Measurements from ENCODE around the gene TMEM181. TPM values are rescaled to one million over a fixed set of nuclear protein-coding genes. Genes with fewer than 3 reads are reported as not detected.
"Not testable (repeated sequence)": the region's sequence is repeated elsewhere in the genome, so short reads cannot be mapped to it uniquely, and the experiment has no call there.

The TMEM181 gene
- polyA plus RNA-seq, 2 of the 4 experiments (the other 2 are of a cell fraction): 11.6 to 21.1 TPM

DNA sequence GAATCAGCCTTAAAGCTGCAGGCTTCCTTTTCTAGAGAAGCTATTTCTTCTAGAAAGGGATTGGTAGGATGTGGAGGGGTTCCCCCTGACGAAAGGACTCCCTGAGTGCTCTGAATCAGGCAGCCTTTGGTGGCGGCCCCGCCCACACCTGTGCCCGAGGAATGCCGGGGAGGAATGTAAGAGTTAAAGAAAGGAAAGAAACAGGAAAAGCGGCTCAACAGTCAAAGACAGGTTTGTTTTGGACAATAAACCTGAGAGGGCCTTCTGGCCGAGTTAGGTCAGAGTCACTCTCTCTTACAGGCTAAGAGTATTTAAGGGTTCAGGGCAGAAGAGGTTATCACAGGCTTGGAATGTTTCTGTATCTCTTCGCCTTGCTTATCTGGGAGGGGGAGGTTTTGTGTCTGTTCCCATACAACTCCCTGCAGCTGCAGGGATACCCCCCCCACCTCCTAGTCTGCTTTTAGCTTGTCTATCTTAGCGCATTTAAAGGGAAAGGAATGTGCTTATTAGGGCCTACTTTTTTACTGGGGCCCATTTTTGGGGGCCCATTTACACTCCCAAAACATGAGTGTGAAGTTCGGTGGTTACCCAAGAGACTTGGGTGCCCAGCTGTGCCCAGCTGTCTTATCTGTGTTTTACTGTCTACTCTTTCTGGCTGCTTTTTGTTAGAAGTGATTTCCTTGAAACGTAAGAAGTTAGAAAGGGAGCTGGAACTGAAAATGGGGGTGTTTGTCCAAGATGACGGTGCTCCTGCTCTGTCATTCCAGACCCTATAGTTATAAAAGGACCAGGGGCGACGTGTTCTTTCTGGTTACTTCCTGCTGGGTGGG, 51.9 kb downstream of the TMEM181 start:
- CTCF ChIA-PET: interaction anchor here (1.2 kb wide), 1 partner anchor 397 kb away, joined by 5 read pairs; no protein-coding TSS in a partner anchor
- H3K4me3 ChIP-seq: no peak overlapping the region
- ATAC-seq: no peak
- H3K4me2 ChIP-seq: no peak overlapping the region
- 92% methylated on average over 14 of the region's 14 CpGs for WGBS (ENCODE audit: missing lambda C conversion rate)
- H3K4me1 ChIP-seq: no peaks in the 10 kb centered on the region
- no peaks in the 10 kb centered on the region for H3K9me3 ChIP-seq
- DNase-seq (ENCODE audit: low read depth in 1 of 2, low spot score in 1 of 2): no peak
- H3K27ac ChIP-seq: no peak overlapping the region
- TF ChIP-seq NPAS2 (CRISPR knock-in tag; IDR thresholded peaks at IDR 0.05; ENCODE audit: borderline replicate concordance) (no peak), MAZ (IDR thresholded peaks at IDR 0.05; ENCODE audit: borderline replicate concordance, low read depth, low read length) (no peak), KDM5A (IDR thresholded peaks at IDR 0.05) (no peak), ZNF302 (CRISPR knock-in tag; IDR thresholded peaks at IDR 0.05) (no peak), CEBPB (IDR thresholded peaks at IDR 0.05) (no peak)
- TF ChIP-seq, protein P1, sequence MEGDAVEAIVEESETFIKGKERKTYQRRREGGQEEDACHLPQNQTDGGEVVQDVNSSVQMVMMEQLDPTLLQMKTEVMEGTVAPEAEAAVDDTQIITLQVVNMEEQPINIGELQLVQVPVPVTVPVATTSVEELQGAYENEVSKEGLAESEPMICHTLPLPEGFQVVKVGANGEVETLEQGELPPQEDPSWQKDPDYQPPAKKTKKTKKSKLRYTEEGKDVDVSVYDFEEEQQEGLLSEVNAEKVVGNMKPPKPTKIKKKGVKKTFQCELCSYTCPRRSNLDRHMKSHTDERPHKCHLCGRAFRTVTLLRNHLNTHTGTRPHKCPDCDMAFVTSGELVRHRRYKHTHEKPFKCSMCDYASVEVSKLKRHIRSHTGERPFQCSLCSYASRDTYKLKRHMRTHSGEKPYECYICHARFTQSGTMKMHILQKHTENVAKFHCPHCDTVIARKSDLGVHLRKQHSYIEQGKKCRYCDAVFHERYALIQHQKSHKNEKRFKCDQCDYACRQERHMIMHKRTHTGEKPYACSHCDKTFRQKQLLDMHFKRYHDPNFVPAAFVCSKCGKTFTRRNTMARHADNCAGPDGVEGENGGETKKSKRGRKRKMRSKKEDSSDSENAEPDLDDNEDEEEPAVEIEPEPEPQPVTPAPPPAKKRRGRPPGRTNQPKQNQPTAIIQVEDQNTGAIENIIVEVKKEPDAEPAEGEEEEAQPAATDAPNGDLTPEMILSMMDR (IDR thresholded peaks at IDR 0.05): no peak
- TF ChIP-seq, protein P2, sequence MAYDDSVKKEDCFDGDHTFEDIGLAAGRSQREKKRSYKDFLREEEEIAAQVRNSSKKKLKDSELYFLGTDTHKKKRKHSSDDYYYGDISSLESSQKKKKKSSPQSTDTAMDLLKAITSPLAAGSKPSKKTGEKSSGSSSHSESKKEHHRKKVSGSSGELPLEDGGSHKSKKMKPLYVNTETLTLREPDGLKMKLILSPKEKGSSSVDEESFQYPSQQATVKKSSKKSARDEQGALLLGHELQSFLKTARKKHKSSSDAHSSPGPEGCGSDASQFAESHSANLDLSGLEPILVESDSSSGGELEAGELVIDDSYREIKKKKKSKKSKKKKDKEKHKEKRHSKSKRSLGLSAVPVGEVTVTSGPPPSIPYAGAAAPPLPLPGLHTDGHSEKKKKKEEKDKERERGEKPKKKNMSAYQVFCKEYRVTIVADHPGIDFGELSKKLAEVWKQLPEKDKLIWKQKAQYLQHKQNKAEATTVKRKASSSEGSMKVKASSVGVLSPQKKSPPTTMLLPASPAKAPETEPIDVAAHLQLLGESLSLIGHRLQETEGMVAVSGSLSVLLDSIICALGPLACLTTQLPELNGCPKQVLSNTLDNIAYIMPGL (CRISPR knock-in tag; IDR thresholded peaks at IDR 0.05; ENCODE audit: borderline replicate concordance): no peak
- POLR2A ChIA-PET: no interaction called here
- no peak for FAIRE-seq

DNA sequence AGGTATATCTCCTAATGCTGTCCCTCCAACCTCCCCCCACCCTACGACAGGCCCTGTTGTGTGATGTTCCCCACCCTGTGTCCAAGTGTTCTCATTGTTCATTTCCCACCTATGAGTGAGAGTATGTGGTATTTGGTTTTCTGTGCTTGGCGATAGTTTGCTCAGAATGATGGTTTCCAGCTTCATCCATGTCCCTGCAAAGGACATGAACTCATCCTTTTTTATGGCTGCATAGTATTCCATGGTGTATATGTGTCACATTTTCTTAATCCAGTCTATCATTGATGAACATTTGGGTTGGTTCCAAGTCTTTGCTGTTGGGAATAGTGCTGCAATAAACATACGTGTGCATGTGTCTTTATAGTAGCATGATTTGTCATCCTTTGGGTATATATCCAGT, 54.7 kb downstream of the TMEM181 start:
- H3K4me1 ChIP-seq; H3K4me3 ChIP-seq; DNase-seq (ENCODE audit: low read depth in 1 of 2, low spot score in 1 of 2); ATAC-seq; CTCF ChIA-PET; H3K4me2 ChIP-seq; H3K9me3 ChIP-seq; FAIRE-seq; H3K27ac ChIP-seq; POLR2A ChIA-PET: not testable (repeated sequence)
- 97% methylated on average over 3 of the region's 3 CpGs for WGBS (ENCODE audit: missing lambda C conversion rate)

DNA sequence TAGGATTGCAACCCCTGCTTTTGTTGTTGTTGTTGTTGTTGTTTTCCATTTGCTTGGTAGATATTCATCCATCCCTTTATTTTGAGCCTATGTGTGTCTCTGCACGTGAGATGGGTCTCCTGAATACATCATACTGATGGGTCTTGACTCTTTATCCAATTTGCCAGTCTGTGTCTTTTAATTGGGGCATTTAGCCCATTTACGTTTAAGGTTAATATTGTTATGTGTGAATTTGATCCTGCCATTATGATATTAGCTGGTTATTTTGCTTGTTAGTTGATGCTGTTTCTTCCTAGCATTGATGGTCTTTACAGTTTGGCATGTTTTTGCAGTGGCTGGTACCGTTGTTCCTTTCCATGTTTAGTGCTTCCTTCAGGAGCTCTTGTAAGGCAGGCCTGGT, 58.4 kb downstream of the TMEM181 start:
- ATAC-seq; H3K4me3 ChIP-seq; FAIRE-seq; H3K4me1 ChIP-seq; H3K27ac ChIP-seq; DNase-seq (ENCODE audit: low read depth in 1 of 2, low spot score in 1 of 2); H3K9me3 ChIP-seq; H3K4me2 ChIP-seq: not testable (repeated sequence)
- ChIA-PET CTCF (interaction anchor here (0.6 kb wide), 1 partner anchor 633 kb away, joined by 3 read pairs; no protein-coding TSS in a partner anchor), POLR2A (interaction anchor here (0.6 kb wide), 1 partner anchor 401 kb away, joined by 4 read pairs; no protein-coding TSS in a partner anchor)
- WGBS (ENCODE audit: missing lambda C conversion rate): 99% methylated on average over 3 of the region's 3 CpGs

DNA sequence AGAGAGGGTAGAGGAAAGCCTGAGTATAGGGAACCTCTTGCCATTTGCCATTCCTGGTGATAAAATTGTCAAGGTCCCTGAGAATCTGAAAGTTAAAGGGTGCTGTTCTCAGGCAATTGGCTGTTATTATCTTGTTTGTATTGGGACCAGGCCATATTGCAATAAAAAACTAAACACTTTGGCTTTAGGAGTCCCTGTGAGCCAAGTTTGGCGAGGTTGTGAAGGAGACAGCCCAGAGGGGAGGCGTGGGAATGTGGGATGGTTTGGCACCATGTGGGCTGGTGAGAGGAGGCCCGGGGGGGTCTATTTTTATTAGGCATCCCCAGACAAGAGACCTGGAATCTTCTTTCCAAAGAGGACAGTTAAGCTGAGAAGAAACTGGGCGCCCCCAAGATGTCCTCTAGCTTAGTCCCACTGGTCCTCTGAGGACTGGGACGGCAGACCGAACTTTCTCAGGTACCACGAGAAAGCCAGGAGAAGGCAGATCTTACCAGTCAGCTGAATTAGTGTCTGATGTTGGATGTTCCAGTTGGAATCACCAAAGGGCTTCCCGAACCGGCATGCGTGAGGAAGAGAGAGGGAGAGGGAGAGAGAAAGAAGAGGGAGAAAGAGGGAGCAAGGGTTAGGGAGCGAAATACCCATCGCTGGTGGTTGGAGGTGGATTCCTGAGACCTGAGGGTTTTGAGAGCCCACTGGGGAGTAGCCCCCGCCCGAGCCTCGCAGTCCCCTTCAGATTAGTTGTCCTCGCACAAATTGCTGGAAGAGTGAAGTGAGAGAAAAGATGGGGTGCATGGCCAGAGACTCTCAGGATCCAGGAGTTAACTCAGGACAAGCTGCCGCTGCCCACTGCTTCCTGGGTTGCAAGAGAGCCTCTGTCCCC, 60.3 kb downstream of the TMEM181 start:
- Histone ChIP-seq H3K4me1 (no peaks in the 10 kb centered on the region), H3K4me2 (no peak overlapping the region), H3K27ac (no peak overlapping the region), H3K4me3 (no peak overlapping the region), H3K9me3 (no peaks in the 10 kb centered on the region)
- FAIRE-seq (no peak), DNase-seq (ENCODE audit: low read depth in 1 of 2, low spot score in 1 of 2) (no peak), ATAC-seq (no peak)
- CTCF ChIA-PET: interaction anchor here (0.7 to 2.3 kb wide), 2 partner anchors 10 to 15 kb away, joined by 3 to 9 read pairs; no protein-coding TSS in a partner anchor
- WGBS (ENCODE audit: missing lambda C conversion rate): 95% methylated on average over 17 of the region's 17 CpGs
- POLR2A ChIA-PET: no interaction called here
- TF ChIP-seq EHF (CRISPR knock-in tag; IDR thresholded peaks at IDR 0.05): no peak
- no peak for TF ChIP-seq POLR2AphosphoS2 (conservative IDR thresholded peaks at IDR 0.05; ENCODE audit: low read length)
- no peak for TF ChIP-seq ZC3H11A (IDR thresholded peaks at IDR 0.05)
- no peak for TF ChIP-seq KDM1A (IDR thresholded peaks at IDR 0.05; ENCODE audit: low read depth)
- TF ChIP-seq SMC3 (IDR thresholded peaks at IDR 0.05): no peak
- no peak for TF ChIP-seq RFX5 (IDR thresholded peaks at IDR 0.05)
- no peak for TF ChIP-seq HOXB13 (CRISPR knock-in tag; IDR thresholded peaks at IDR 0.05; ENCODE audit: low read depth)
- no peak for TF ChIP-seq HDAC2 (IDR thresholded peaks at IDR 0.05)
- TF ChIP-seq CEBPB (IDR thresholded peaks at IDR 0.05): no peak
- TF ChIP-seq NPAS2 (CRISPR knock-in tag; IDR thresholded peaks at IDR 0.05; ENCODE audit: borderline replicate concordance): no peak
- no peak for TF ChIP-seq CHD2 (IDR thresholded peaks at IDR 0.05; ENCODE audit: low read length, partially characterized antibody)
- no peak for TF ChIP-seq HOXB5 (CRISPR knock-in tag; IDR thresholded peaks at IDR 0.05)
- TF ChIP-seq, protein P3, sequence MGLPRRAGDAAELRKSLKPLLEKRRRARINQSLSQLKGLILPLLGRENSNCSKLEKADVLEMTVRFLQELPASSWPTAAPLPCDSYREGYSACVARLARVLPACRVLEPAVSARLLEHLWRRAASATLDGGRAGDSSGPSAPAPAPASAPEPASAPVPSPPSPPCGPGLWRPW (IDR thresholded peaks at IDR 0.05): no peak
- TF ChIP-seq, protein P4, sequence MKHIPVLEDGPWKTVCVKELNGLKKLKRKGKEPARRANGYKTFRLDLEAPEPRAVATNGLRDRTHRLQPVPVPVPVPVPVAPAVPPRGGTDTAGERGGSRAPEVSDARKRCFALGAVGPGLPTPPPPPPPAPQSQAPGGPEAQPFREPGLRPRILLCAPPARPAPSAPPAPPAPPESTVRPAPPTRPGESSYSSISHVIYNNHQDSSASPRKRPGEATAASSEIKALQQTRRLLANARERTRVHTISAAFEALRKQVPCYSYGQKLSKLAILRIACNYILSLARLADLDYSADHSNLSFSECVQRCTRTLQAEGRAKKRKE (CRISPR knock-in tag; IDR thresholded peaks at IDR 0.05; ENCODE audit: low read depth): no peak
- TF ChIP-seq PHF8 (IDR thresholded peaks at IDR 0.05; ENCODE audit: borderline replicate concordance, low read depth): no peak
- no peak for TF ChIP-seq EP300 (IDR thresholded peaks at IDR 0.05)
- TF ChIP-seq, protein P5, sequence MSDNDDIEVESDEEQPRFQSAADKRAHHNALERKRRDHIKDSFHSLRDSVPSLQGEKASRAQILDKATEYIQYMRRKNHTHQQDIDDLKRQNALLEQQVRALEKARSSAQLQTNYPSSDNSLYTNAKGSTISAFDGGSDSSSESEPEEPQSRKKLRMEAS (IDR thresholded peaks at IDR 0.05): no peak
- TF ChIP-seq MAFK (IDR thresholded peaks at IDR 0.05; ENCODE audit: partially characterized antibody): no peak
